ENCODE measurements around the gene KIF5C. TPM values are rescaled to one million over a fixed set of nuclear protein-coding genes. Genes with fewer than 3 reads are reported as not detected.

KIF5C gene
- total and polyA plus RNA-seq, 2 of the 13 experiments (the other 11 are each of a cell fraction or from before 2014, with no cell fraction given): 0.15 to 0.20 TPM

DNA sequence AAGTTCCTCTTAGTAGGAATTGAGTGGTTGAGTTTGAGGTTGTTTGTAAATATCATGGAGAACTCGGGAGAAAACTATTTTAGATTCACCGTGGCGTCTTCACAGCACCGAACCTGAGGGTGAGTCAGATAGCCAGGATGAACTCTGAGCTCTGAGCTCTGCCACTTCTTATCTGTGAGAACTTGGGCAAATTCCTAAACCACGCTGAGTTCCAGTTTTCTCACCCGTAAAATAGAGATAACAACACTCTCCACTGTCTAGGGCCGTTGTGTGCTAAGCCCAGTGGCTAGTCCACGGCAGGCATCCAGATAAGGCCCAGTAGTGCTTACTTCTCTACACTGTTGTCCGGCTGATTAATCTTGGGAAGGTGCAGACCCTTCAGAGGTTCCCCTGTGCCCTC lies 7.0 kb downstream of the KIF5C start:
- BruUV-seq (replicated peaks): no TSS peak
- FAIRE-seq (peak; percentile 48), ATAC-seq (peak; percentile 69), DNase-seq (ENCODE audit: low spot score) (peak; percentile 22)
- CTCF ChIA-PET (ENCODE audit: low intra/inter-chr PET ratio, low total read pairs): no interaction called here
- Histone ChIP-seq H2AFZ (ENCODE audit: low read length) (no peak overlapping the region), H3K79me2 (ENCODE audit: insufficient read depth, low read length) (no peaks in the 10 kb centered on the region), H3K4me1 (ENCODE audit: insufficient read depth, low read length) (peaks cover 10% of the 10 kb centered on the region; the same call in 1 of the 2 replicates), H3K4me2 (ENCODE audit: low read depth, low read length) (peak overlapping the region; percentile 29; the same call in 1 of the 2 replicates), H3K4me3 (replicated peaks in 1 of 3; ENCODE audit: insufficient read depth in 1 of 3, low read depth in 2 of 3, low read length in 3 of 3) (no peak overlapping the region), H4K20me1 (ENCODE audit: insufficient read depth, low read length) (no peaks in the 10 kb centered on the region), H3K9ac (ENCODE audit: insufficient read depth, low read depth, low read length) (no peak overlapping the region), H3K9me3 (ENCODE audit: low read length) (0 out of 2 replicates have a peak, but pooled peaks cover 3% of the 10 kb centered on the region), H3K27ac (ENCODE audit: extremely low read length, insufficient read depth, low read length) (no peak overlapping the region), H3K36me3 (replicated peaks in 1 of 2; ENCODE audit: control insufficient read depth in 1 of 2, insufficient read depth in 2 of 2, low read length in 2 of 2) (no peaks in the 10 kb centered on the region), H3K27me3 (ENCODE audit: control insufficient read depth in 1 of 2, insufficient read depth in 2 of 2, low read length in 2 of 2) (peaks cover 2 to 29% of the 10 kb centered on the region in 2 experiments; a peak in 4 of 5 replicates)
- in situ Hi-C loops (cut with HindIII; ENCODE audit: extremely low pct_ligation_motif_present, low pct_unique_long_range_greater_than_20kb) (no loop called here), intact Hi-C loops (cut with micrococcal nuclease; ENCODE audit: unreplicated experiment) (no loop called here)
- WGBS (ENCODE audit: low lambda C conversion rate): 3% methylated on average over 9 of the region's 9 CpGs
- POLR2A ChIA-PET: no interaction called here
- peak; percentile 70; the same call in 1 of the 2 replicates for TF ChIP-seq FOSL2 (CRISPR knock-in tag; IDR thresholded peaks at IDR 0.05)
- no peak for TF ChIP-seq ZNF543 (CRISPR knock-in tag; IDR thresholded peaks at IDR 0.05)

- ChIA-PET POLR2A (no interaction called here), CTCF (ENCODE audit: low intra/inter-chr PET ratio, low total read pairs) (no interaction called here)
- no peak for FAIRE-seq
- Histone ChIP-seq H3K27me3 (ENCODE audit: control insufficient read depth in 1 of 2, insufficient read depth in 2 of 2, low read length in 2 of 2) (peaks cover 2 to 50% of the 10 kb centered on the region in 2 experiments), H3K79me2 (ENCODE audit: insufficient read depth, low read length) (no peaks in the 10 kb centered on the region), H3K9ac (ENCODE audit: insufficient read depth, low read depth, low read length) (no peak overlapping the region), H3K4me2 (ENCODE audit: low read depth, low read length) (no peak overlapping the region), H3K4me3 (replicated peaks in 1 of 3; ENCODE audit: insufficient read depth in 1 of 3, low read depth in 2 of 3, low read length in 3 of 3) (no peak overlapping the region), H3K9me3 (ENCODE audit: low read length) (0 out of 2 replicates have a peak, but pooled peaks cover 3% of the 10 kb centered on the region), H3K4me1 (ENCODE audit: insufficient read depth, low read length) (peaks cover 8% of the 10 kb centered on the region; the same call in 1 of the 2 replicates), H4K20me1 (ENCODE audit: insufficient read depth, low read length) (no peaks in the 10 kb centered on the region), H3K27ac (ENCODE audit: extremely low read length, insufficient read depth, low read length) (no peak overlapping the region), H2AFZ (ENCODE audit: low read length) (no peak overlapping the region), H3K36me3 (replicated peaks in 1 of 2; ENCODE audit: control insufficient read depth in 1 of 2, insufficient read depth in 2 of 2, low read length in 2 of 2) (no peaks in the 10 kb centered on the region)
- DNase-seq (ENCODE audit: low spot score): no peak
- WGBS (ENCODE audit: low lambda C conversion rate): 37% methylated on average over 10 of the region's 10 CpGs
- in situ Hi-C loops (cut with HindIII; ENCODE audit: extremely low pct_ligation_motif_present, low pct_unique_long_range_greater_than_20kb): no loop called here
- intact Hi-C loops (cut with micrococcal nuclease; ENCODE audit: unreplicated experiment): no loop called here
- BruUV-seq (replicated peaks): no TSS peak
- ATAC-seq: no peak
- TF ChIP-seq ZNF274 (CRISPR knock-in tag; IDR thresholded peaks at IDR 0.05): no peak
- TF ChIP-seq, protein P1, sequence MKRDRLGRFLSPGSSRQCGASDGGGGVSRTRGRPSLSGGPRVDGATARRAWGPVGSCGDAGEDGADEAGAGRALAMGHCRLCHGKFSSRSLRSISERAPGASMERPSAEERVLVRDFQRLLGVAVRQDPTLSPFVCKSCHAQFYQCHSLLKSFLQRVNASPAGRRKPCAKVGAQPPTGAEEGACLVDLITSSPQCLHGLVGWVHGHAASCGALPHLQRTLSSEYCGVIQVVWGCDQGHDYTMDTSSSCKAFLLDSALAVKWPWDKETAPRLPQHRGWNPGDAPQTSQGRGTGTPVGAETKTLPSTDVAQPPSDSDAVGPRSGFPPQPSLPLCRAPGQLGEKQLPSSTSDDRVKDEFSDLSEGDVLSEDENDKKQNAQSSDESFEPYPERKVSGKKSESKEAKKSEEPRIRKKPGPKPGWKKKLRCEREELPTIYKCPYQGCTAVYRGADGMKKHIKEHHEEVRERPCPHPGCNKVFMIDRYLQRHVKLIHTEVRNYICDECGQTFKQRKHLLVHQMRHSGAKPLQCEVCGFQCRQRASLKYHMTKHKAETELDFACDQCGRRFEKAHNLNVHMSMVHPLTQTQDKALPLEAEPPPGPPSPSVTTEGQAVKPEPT (CRISPR knock-in tag; IDR thresholded peaks at IDR 0.05; ENCODE audit: low read depth): no peak
- no peak for TF ChIP-seq NFYC (CRISPR knock-in tag; IDR thresholded peaks at IDR 0.05)
- TF ChIP-seq SALL1 (CRISPR knock-in tag; IDR thresholded peaks at IDR 0.05): no peak
- TF ChIP-seq CENPX (CRISPR knock-in tag; IDR thresholded peaks at IDR 0.05): no peak
- TF ChIP-seq ZNF280D (CRISPR knock-in tag; IDR thresholded peaks at IDR 0.05): no peak
- TF ChIP-seq, protein P2, sequence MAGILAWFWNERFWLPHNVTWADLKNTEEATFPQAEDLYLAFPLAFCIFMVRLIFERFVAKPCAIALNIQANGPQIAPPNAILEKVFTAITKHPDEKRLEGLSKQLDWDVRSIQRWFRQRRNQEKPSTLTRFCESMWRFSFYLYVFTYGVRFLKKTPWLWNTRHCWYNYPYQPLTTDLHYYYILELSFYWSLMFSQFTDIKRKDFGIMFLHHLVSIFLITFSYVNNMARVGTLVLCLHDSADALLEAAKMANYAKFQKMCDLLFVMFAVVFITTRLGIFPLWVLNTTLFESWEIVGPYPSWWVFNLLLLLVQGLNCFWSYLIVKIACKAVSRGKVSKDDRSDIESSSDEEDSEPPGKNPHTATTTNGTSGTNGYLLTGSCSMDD (CRISPR knock-in tag; IDR thresholded peaks at IDR 0.05): no peak
- TF ChIP-seq HES4 (CRISPR knock-in tag; IDR thresholded peaks at IDR 0.05; ENCODE audit: borderline replicate concordance): no peak
- TF ChIP-seq WIZ (CRISPR knock-in tag; IDR thresholded peaks at IDR 0.05): no peak
- no peak for TF ChIP-seq ZNF550 (CRISPR knock-in tag; IDR thresholded peaks at IDR 0.05; ENCODE audit: borderline replicate concordance)
- no peak for TF ChIP-seq ZFP41 (CRISPR knock-in tag; IDR thresholded peaks at IDR 0.05; ENCODE audit: borderline replicate concordance)
Observed at GRCh38 chr2:148885209-148885608, 10.2 kb downstream of the KIF5C start.
